ENCODE data around the gene PEX14. TPM values are rescaled to one million over a fixed set of nuclear protein-coding genes. Genes with fewer than 3 reads are reported as not detected.

The PEX14 gene
- polyA plus RNA-seq, 3 donors: 2.2 to 8.8 (median 2.7) TPM

DNA sequence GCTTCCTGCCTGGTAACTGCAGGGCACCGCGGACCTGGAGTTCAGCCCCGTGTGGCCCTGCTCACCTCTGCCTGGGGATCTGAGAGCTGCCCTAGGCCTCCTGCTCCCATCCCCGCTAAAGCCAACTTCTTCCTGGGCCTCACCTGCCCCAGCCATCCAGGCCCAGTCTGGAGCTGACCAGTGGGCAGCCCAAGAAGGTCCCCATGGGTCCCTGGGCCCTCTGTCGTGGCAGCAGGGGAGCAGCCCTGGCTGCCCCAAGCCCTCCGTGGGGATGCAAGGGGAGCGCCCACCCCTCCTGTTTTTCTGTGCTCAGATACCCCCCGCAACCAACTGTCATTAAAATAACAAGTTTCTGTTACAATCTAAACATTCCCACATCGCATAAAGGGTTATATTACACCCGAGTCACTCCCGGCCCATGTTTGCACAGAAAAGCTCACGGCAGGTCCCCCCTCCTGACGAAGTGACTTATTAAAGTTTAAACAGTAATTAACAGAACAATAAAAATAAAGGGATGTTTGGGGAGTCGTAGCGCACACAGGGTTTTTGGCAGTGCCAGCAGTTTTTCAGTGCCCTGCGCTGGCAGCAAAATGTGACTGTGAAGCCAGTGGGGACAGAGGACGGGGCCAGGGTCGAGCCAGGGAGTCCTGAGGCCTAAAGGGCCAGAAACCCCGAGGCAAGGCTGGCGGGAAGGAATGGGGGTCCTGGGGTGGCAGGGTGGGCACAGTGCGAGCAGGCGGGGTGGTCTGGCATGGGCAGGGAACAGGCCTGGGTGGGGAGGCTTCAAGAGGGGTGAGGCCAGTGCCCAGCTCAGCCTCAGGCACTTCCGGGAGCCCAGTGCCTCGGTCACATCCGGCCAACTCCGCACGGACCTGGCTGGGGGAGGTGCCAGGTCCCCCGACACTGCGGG lies 200.2 kb downstream of the PEX14 start:
- no peak overlapping the region for H3K9ac ChIP-seq (ENCODE audit: insufficient read depth, low read length, poor library complexity, severe bottlenecking)

GRCh38 chr1:10675813-10676212 lies 201.1 kb downstream of the PEX14 start:
- H3K79me2 ChIP-seq (ENCODE audit: insufficient read depth, low read length): no peaks in the 10 kb centered on the region
- no peaks in the 10 kb centered on the region for H3K4me1 Mint-ChIP-seq
- H3K4me1 ChIP-seq (ENCODE audit: control insufficient read depth in 1 of 2, insufficient read depth in 2 of 2, low read length in 2 of 2): no peaks in the 10 kb centered on the region
- no peaks in the 10 kb centered on the region for H3K27me3 ChIP-seq (ENCODE audit: control insufficient read depth in 2 of 2, insufficient read depth in 2 of 2, low read length in 2 of 2)
- no peak for DNase-seq
- WGBS (ENCODE audit: insufficient coverage): 97% methylated on average over 5 of the region's 5 CpGs
- H4K20me1 ChIP-seq (ENCODE audit: insufficient read depth, low read length): peaks cover 3% of the 10 kb centered on the region
- no peaks in the 10 kb centered on the region for H3K9me3 Mint-ChIP-seq
- no peak overlapping the region for H3K4me2 ChIP-seq (replicated peaks; ENCODE audit: extremely low read depth, low read length, poor library complexity, severe bottlenecking)
- intact Hi-C loops (cut with micrococcal nuclease): no loop called here
- no peaks in the 10 kb centered on the region for H3K9me3 ChIP-seq (replicated peaks in 1 of 2; ENCODE audit: control insufficient read depth in 1 of 2, insufficient read depth in 1 of 2, low read length in 2 of 2)
- no peak overlapping the region for H3K4me3 ChIP-seq (replicated peaks in 1 of 3; ENCODE audit: low read depth in 2 of 3, low read length in 3 of 3)
- TF ChIP-seq, protein P1, sequence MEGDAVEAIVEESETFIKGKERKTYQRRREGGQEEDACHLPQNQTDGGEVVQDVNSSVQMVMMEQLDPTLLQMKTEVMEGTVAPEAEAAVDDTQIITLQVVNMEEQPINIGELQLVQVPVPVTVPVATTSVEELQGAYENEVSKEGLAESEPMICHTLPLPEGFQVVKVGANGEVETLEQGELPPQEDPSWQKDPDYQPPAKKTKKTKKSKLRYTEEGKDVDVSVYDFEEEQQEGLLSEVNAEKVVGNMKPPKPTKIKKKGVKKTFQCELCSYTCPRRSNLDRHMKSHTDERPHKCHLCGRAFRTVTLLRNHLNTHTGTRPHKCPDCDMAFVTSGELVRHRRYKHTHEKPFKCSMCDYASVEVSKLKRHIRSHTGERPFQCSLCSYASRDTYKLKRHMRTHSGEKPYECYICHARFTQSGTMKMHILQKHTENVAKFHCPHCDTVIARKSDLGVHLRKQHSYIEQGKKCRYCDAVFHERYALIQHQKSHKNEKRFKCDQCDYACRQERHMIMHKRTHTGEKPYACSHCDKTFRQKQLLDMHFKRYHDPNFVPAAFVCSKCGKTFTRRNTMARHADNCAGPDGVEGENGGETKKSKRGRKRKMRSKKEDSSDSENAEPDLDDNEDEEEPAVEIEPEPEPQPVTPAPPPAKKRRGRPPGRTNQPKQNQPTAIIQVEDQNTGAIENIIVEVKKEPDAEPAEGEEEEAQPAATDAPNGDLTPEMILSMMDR (IDR thresholded peaks at IDR 0.05): no peak
- peaks cover 2 to 8% (median 4%) of the 10 kb centered on the region in 3 donors for H3K27me3 Mint-ChIP-seq (ENCODE audit: low read depth in 3 of 3)
- no peak overlapping the region for H3K4me3 Mint-ChIP-seq
- H3K9ac ChIP-seq (ENCODE audit: insufficient read depth, low read length, poor library complexity, severe bottlenecking): no peak overlapping the region
- no peak overlapping the region for H3K27ac ChIP-seq (ENCODE audit: low read depth in 1 of 2, low read length in 2 of 2)
- H2AFZ ChIP-seq (ENCODE audit: insufficient read depth, low read depth, low read length, poor library complexity, severe bottlenecking): no peak overlapping the region
- no peak overlapping the region for H3K27ac Mint-ChIP-seq
- H3K36me3 Mint-ChIP-seq: no peaks in the 10 kb centered on the region
- no peaks in the 10 kb centered on the region for H3K36me3 ChIP-seq (replicated peaks in 1 of 2; ENCODE audit: control insufficient read depth in 1 of 2, insufficient read depth in 2 of 2, low read length in 2 of 2)

More for the DNA sequence above, 200.2 kb downstream of the PEX14 start:
- DNase-seq: no peak
- intact Hi-C loops (cut with micrococcal nuclease): no loop called here
- H3K9me3 Mint-ChIP-seq: no peaks in the 10 kb centered on the region
- TF ChIP-seq, protein P1 (IDR thresholded peaks at IDR 0.05): no peak
- peaks cover 1% of the 10 kb centered on the region for H3K4me1 Mint-ChIP-seq
- Histone ChIP-seq H3K27me3 (ENCODE audit: control insufficient read depth in 2 of 2, insufficient read depth in 2 of 2, low read length in 2 of 2) (no peaks in the 10 kb centered on the region), H3K4me1 (ENCODE audit: control insufficient read depth in 1 of 2, insufficient read depth in 2 of 2, low read length in 2 of 2) (no peaks in the 10 kb centered on the region), H3K4me3 (replicated peaks in 1 of 3; ENCODE audit: low read depth in 2 of 3, low read length in 3 of 3) (no peak overlapping the region), H3K27ac (ENCODE audit: low read depth in 1 of 2, low read length in 2 of 2) (no peak overlapping the region), H3K36me3 (replicated peaks in 1 of 2; ENCODE audit: control insufficient read depth in 1 of 2, insufficient read depth in 2 of 2, low read length in 2 of 2) (no peaks in the 10 kb centered on the region), H2AFZ (ENCODE audit: insufficient read depth, low read depth, low read length, poor library complexity, severe bottlenecking) (no peak overlapping the region), H3K9me3 (replicated peaks in 1 of 2; ENCODE audit: control insufficient read depth in 1 of 2, insufficient read depth in 1 of 2, low read length in 2 of 2) (no peaks in the 10 kb centered on the region), H3K79me2 (ENCODE audit: insufficient read depth, low read length) (no peaks in the 10 kb centered on the region), H3K4me2 (replicated peaks; ENCODE audit: extremely low read depth, low read length, poor library complexity, severe bottlenecking) (no peak overlapping the region), H4K20me1 (ENCODE audit: insufficient read depth, low read length) (peaks cover 3% of the 10 kb centered on the region)
- H3K27ac Mint-ChIP-seq: no peak overlapping the region
- WGBS (ENCODE audit: insufficient coverage): 95% methylated on average over 23 of the region's 29 CpGs
- no peaks in the 10 kb centered on the region for H3K36me3 Mint-ChIP-seq
- H3K27me3 Mint-ChIP-seq (ENCODE audit: low read depth in 3 of 3): peaks cover 4 to 8% (median 7%) of the 10 kb centered on the region in 3 donors
- H3K4me3 Mint-ChIP-seq: no peak overlapping the region

All from CD14-positive monocyte (primary cell).